Endothelial cell of umbilical vein (primary cell): ENCODE measurements around the gene ST3GAL5. TPM values are rescaled to one million over a fixed set of nuclear protein-coding genes. Genes with fewer than 3 reads are reported as not detected.

ENCODE experiments used
- BruUV-seq: library from RNA; stranded (reverse); fragments of 400-500 nt; replicated peaks from 2 replicates; lab custom pipeline; 2021; lab: Mats Ljungman, UMichigan
- CTCF ChIA-PET: fragments of 300-600, 350-600 bp; sonication (Branson Sonifier 250); formaldehyde crosslinking; loops from one replicate; lab custom pipeline; 2021; ENCODE audit warnings: antibody characterized with exemption, inconsistent platforms; lab: Charles Lee
- POLR2A ChIA-PET: fragments of 300-600, 350-600 bp; sonication (Branson Sonifier 250); formaldehyde crosslinking; loops from one replicate; lab custom pipeline; 2021; ENCODE audit warnings: antibody characterized with exemption, inconsistent platforms; lab: Charles Lee
- DNase-seq: peaks from one replicate; pipeline ENCODE4 v3.0.0-alpha.2; 2011; ENCODE audit warnings: low read depth, low spot score
- FAIRE-seq: peaks from 2 replicates; lab custom pipeline; 2011; peaks lifted over from hg19 to GRCh38; lab: Jason Lieb, UNC
- H2AFZ ChIP-seq: 2 replicates; pipeline ENCODE4 v1.6.0; 2012; ENCODE audit warnings: low read depth, low read length, control low read depth, inconsistent platforms
- H3K27ac ChIP-seq: 2 replicates; pipeline ENCODE4 v1.5.1; 2011; ENCODE audit warnings: low read depth, mild to moderate bottlenecking, control low read depth, low read length, moderate library complexity; ENCODE audit not compliant: insufficient read depth
- H3K27me3 ChIP-seq, 2 experiments: 2 replicates each; pipeline versions ENCODE4 v1.6.0 to v1.6.1; 2011; ENCODE audit warnings: low read length in 2 of 2, mixed read lengths in 1 of 2; ENCODE audit not compliant: control insufficient read depth in 2 of 2, insufficient read depth in 2 of 2
- H3K36me3 ChIP-seq, 2 experiments: 2 replicates in 1 of 2; 3 replicates in 1 of 2; pipeline ENCODE4 v1.5.1; 2011; ENCODE audit warnings: low read length in 2 of 2, mild to moderate bottlenecking in 1 of 2, moderate library complexity in 1 of 2; ENCODE audit not compliant: control insufficient read depth in 2 of 2, insufficient read depth in 2 of 2; ENCODE audit errors: extremely low read depth in 1 of 2
- H3K4me1 ChIP-seq: 3 replicates; pipeline ENCODE4 v1.5.1; 2011; ENCODE audit warnings: mild to moderate bottlenecking, low read length; ENCODE audit not compliant: control insufficient read depth, insufficient read depth; ENCODE audit errors: extremely low read depth
- H3K4me2 ChIP-seq: 2 replicates; pipeline ENCODE4 v1.6.1; 2011; ENCODE audit warnings: low read length, control low read depth, mixed read lengths; ENCODE audit not compliant: insufficient read depth
- H3K4me3 ChIP-seq, 3 experiments: fragments of 200-600 bp in 1 of 3; sonication (generic), shearing (Covaris generic) in 1 of 3; replicated peaks in 1 of 3; 2 replicates each; pipeline ENCODE4 v1.5.1; 2011 to 2016; ENCODE audit warnings: control low read depth in 3 of 3, low read length in 3 of 3, mild to moderate bottlenecking in 2 of 3, inconsistent platforms in 1 of 3, low read depth in 1 of 3, moderate library complexity in 1 of 3; ENCODE audit not compliant: insufficient read depth in 1 of 3
- H3K79me2 ChIP-seq: 2 replicates; pipeline ENCODE4 v1.6.0; 2012; ENCODE audit warnings: low read length, inconsistent platforms; ENCODE audit not compliant: control insufficient read depth, insufficient read depth
- H3K9ac ChIP-seq: replicated peaks from 2 replicates; pipeline ENCODE3; 2011; ENCODE audit warnings: low read length, control low read depth; ENCODE audit not compliant: insufficient read depth; ENCODE audit errors: extremely low read depth
- H3K9me1 ChIP-seq: replicated peaks from 3 replicates; pipeline ENCODE4 v1.6.0; 2011; ENCODE audit warnings: mild to moderate bottlenecking, low read length; ENCODE audit not compliant: control insufficient read depth, insufficient read depth; ENCODE audit errors: extremely low read depth
- H3K9me3 ChIP-seq: replicated peaks from 2 replicates; pipeline ENCODE4 v1.5.1; 2012; ENCODE audit warnings: low read length, inconsistent platforms; ENCODE audit not compliant: control insufficient read depth, insufficient read depth
- H4K20me1 ChIP-seq: replicated peaks from 2 replicates; pipeline ENCODE3; 2011; ENCODE audit warnings: mild to moderate bottlenecking, low read length; ENCODE audit not compliant: control insufficient read depth, insufficient read depth; ENCODE audit errors: extremely low read depth
- EZH2 ChIP-seq: IDR thresholded peaks from 2 replicates; pipeline ENCODE4 v1.6.1; 2012; ENCODE audit warnings: borderline replicate concordance, low read depth, mild to moderate bottlenecking, moderate library complexity, low read length, inconsistent platforms; ENCODE audit not compliant: severe bottlenecking
- FOS ChIP-seq: IDR thresholded peaks from 2 replicates; pipeline ENCODE4 v1.6.1; 2011; ENCODE audit warnings: mild to moderate bottlenecking, low read length, moderate library complexity, borderline replicate concordance; ENCODE audit not compliant: insufficient read depth
- GATA2 ChIP-seq: IDR thresholded peaks from 2 replicates; pipeline ENCODE4 v1.7.0; 2011; ENCODE audit warnings: low read depth, mild to moderate bottlenecking, moderate library complexity, mixed read lengths, low read length; ENCODE audit not compliant: insufficient read length, insufficient read depth
- JUN ChIP-seq: IDR thresholded peaks from 2 replicates; pipeline ENCODE4 v1.6.1; 2011; ENCODE audit warnings: borderline replicate concordance, low read depth; ENCODE audit not compliant: insufficient read length, insufficient read depth
- MYC ChIP-seq: IDR thresholded peaks from one replicate; pipeline ENCODE4 v1.6.1; 2011; ENCODE audit warnings: mild to moderate bottlenecking, low read depth, low read length
- POLR2A ChIP-seq: IDR thresholded peaks from 2 replicates; pipeline ENCODE4 v1.6.1; 2012; ENCODE audit warnings: low read depth, mild to moderate bottlenecking, control low read depth, low read length
- POLR2AphosphoS5 ChIP-seq: IDR thresholded peaks from 2 replicates; pipeline ENCODE4 v1.6.1; 2012; ENCODE audit warnings: low read depth, mild to moderate bottlenecking, control low read depth, low read length, moderate library complexity; ENCODE audit not compliant: insufficient read depth
- dilution Hi-C: fragments of 300-500 bp; cut with MboI; formaldehyde crosslinking; loops from one replicate; pipeline ENCODE4 v1.15.0; 2019; ENCODE audit warnings: low sequenced_read_pairs; ENCODE audit not compliant: extremely low pct_ligation_motif_present
- intact Hi-C: fragments of 100-400 bp; cut with micrococcal nuclease; formaldehyde crosslinking; loops from one replicate; pipeline ENCODE4 v1.10.0; 2022
- polyA plus RNA-seq, 4 experiments: library from polyadenylated mRNA; depleted of rRNA in 3 of 4; stranded (reverse) in 3 of 4; unstranded in 1 of 4; fragments of >200 nt; gene quantifications; 2 replicates each; pipeline versions ENCODE4 v1.2.1 to v1.2.3, GENCODE V29; 2011 to 2012; ENCODE audit warnings: missing spikeins in 1 of 4
- total RNA-seq: library from RNA; stranded (reverse); gene quantifications from 2 replicates; pipeline ENCODE4 v1.2.3, GENCODE V29; 2021
- TF ChIP-seq, protein P1 (sequence below): IDR thresholded peaks from 2 replicates; pipeline ENCODE4 v1.6.1; 2011; ENCODE audit not compliant: insufficient read depth, insufficient read length
- TF ChIP-seq, protein P2 (sequence below), 2 donors: IDR thresholded peaks; 1 replicate in 1 of 2; 2 replicates in 1 of 2; pipeline ENCODE4 v1.5.1; 2011; ENCODE audit warnings: low read length in 2 of 2, mild to moderate bottlenecking in 2 of 2, moderate library complexity in 2 of 2, control low read depth in 1 of 2, inconsistent platforms in 1 of 2, low read depth in 1 of 2; ENCODE audit not compliant: insufficient read depth in 1 of 2; ENCODE audit errors: extremely low read depth in 1 of 2

ST3GAL5 gene
- total and polyA plus RNA-seq, 2 donors (not counting 3 experiments of a cell fraction or from before 2014, with no cell fraction given) = 9.5 to 16.0 TPM

- ChIA-PET POLR2A (no interaction called here), CTCF (interaction anchor here (1.1 to 1.5 kb wide), 2 partner anchors 40 kb away, joined by 3 to 5 read pairs; no protein-coding TSS in a partner anchor)
- no TSS peak for BruUV-seq
- H2AFZ ChIP-seq = no peak overlapping the region
- no peak overlapping the region for H3K4me2 ChIP-seq
- peaks cover under 1% of the 10 kb centered on the region for H3K4me1 ChIP-seq
- H3K9me3 ChIP-seq = no peaks in the 10 kb centered on the region
- dilution Hi-C loops = no loop called here
- H3K9ac ChIP-seq = no peak overlapping the region
- no peaks in the 10 kb centered on the region for H3K79me2 ChIP-seq
- no peak overlapping the region for H3K27ac ChIP-seq
- no peak for TF ChIP-seq MYC
- TF ChIP-seq EZH2 = no peak
- TF ChIP-seq, protein P1, sequence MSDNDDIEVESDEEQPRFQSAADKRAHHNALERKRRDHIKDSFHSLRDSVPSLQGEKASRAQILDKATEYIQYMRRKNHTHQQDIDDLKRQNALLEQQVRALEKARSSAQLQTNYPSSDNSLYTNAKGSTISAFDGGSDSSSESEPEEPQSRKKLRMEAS = no peak
- no peak for TF ChIP-seq GATA2
- no peak for TF ChIP-seq JUN
- TF ChIP-seq POLR2AphosphoS5 = no peak
- no peak for TF ChIP-seq POLR2A
- TF ChIP-seq FOS = no peak
- TF ChIP-seq, protein P2, sequence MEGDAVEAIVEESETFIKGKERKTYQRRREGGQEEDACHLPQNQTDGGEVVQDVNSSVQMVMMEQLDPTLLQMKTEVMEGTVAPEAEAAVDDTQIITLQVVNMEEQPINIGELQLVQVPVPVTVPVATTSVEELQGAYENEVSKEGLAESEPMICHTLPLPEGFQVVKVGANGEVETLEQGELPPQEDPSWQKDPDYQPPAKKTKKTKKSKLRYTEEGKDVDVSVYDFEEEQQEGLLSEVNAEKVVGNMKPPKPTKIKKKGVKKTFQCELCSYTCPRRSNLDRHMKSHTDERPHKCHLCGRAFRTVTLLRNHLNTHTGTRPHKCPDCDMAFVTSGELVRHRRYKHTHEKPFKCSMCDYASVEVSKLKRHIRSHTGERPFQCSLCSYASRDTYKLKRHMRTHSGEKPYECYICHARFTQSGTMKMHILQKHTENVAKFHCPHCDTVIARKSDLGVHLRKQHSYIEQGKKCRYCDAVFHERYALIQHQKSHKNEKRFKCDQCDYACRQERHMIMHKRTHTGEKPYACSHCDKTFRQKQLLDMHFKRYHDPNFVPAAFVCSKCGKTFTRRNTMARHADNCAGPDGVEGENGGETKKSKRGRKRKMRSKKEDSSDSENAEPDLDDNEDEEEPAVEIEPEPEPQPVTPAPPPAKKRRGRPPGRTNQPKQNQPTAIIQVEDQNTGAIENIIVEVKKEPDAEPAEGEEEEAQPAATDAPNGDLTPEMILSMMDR (IDR thresholded peaks at IDR 0.05; ENCODE audit: extremely low read depth in 1 of 2, insufficient read depth in 1 of 2, low read depth in 1 of 2, low read length in 2 of 2) = no peak
- no peaks in the 10 kb centered on the region for H3K9me1 ChIP-seq
- DNase-seq (no peak), FAIRE-seq (no peak)
- intact Hi-C loops = no loop called here
- no peaks in the 10 kb centered on the region for H3K36me3 ChIP-seq
- H4K20me1 ChIP-seq = no peaks in the 10 kb centered on the region
- no peak overlapping the region for H3K4me3 ChIP-seq
- H3K27me3 ChIP-seq = no peaks in the 10 kb centered on the region
Observed at GRCh38 chr2:85867121-85867520, 21.7 kb downstream of the ST3GAL5 start.
